KMS-11 (cell line): ENCODE results near the gene C1QTNF9B.

Experiments
- H2AFZ ChIP-seq: fragments of 200-600 bp; sonication (generic); 2 replicates; pipeline ENCODE4 v1.6.1; 2016; ENCODE audit warnings: antibody characterized with exemption, mixed run types, low read depth
- H3K27ac ChIP-seq: fragments of 200-600 bp; sonication (generic); 2 replicates; pipeline ENCODE4 v1.6.1; 2016; ENCODE audit warnings: mild to moderate bottlenecking, mixed run types
- H3K27me3 ChIP-seq: fragments of 200-600 bp; sonication (generic); 2 replicates; pipeline ENCODE4 v1.6.1; 2017; ENCODE audit warnings: mild to moderate bottlenecking, low read depth, mixed run types, moderate library complexity; ENCODE audit not compliant: insufficient read depth
- H3K36me3 ChIP-seq: fragments of 200-600 bp; sonication (generic); 2 replicates; pipeline ENCODE4 v1.6.1; 2017; ENCODE audit warnings: mild to moderate bottlenecking, mixed run types; ENCODE audit not compliant: insufficient read depth
- H3K4me1 ChIP-seq: fragments of 200-600 bp; sonication (generic); 2 replicates; pipeline ENCODE4 v1.6.1; 2016; ENCODE audit warnings: mild to moderate bottlenecking, low read depth, mixed run types; ENCODE audit not compliant: poor library complexity, severe bottlenecking
- H3K4me2 ChIP-seq: fragments of 200-600 bp; sonication (generic); 2 replicates; pipeline ENCODE4 v1.7.0; 2016; ENCODE audit warnings: mild to moderate bottlenecking, mixed run types
- H3K4me3 ChIP-seq: fragments of 200-600 bp; sonication (generic); IDR thresholded peaks from 2 replicates; pipeline ENCODE4 v1.6.1; 2017; ENCODE audit warnings: low read depth, low read length, mixed read lengths; ENCODE audit not compliant: insufficient read depth
- H3K79me2 ChIP-seq: fragments of 200-600 bp; sonication (generic); 2 replicates; pipeline ENCODE4 v1.6.1; 2016; ENCODE audit warnings: low read depth, mixed run types; ENCODE audit not compliant: insufficient read depth
- H3K9ac ChIP-seq: fragments of 200-600 bp; sonication (generic); 2 replicates; pipeline ENCODE4 v1.6.1; 2016; ENCODE audit warnings: mild to moderate bottlenecking, mixed run types
- H4K20me1 ChIP-seq: fragments of 200-600 bp; sonication (generic); 2 replicates; pipeline ENCODE4 v1.6.1; 2016; ENCODE audit warnings: mild to moderate bottlenecking, mixed run types; ENCODE audit not compliant: insufficient read depth
- TF ChIP-seq, protein P1 (sequence below): fragments of 200-600 bp; sonication (generic); conservative IDR thresholded peaks from 2 replicates; pipeline ENCODE4 v1.6.1; 2017; ENCODE audit warnings: low read depth, mild to moderate bottlenecking, antibody characterized with exemption, low read length, moderate library complexity, mixed read lengths

C1QTNF9B gene

GRCh38 chr13:23858546-23858945 lies 38.8 kb downstream of the C1QTNF9B start:
- H3K79me2 ChIP-seq: no peaks in the 10 kb centered on the region
- H3K36me3 ChIP-seq: no peaks in the 10 kb centered on the region
- peaks cover 32% of the 10 kb centered on the region for H3K4me1 ChIP-seq
- H3K4me2 ChIP-seq: no peak overlapping the region
- H2AFZ ChIP-seq: no peak overlapping the region
- no peak overlapping the region for H3K4me3 ChIP-seq
- H3K27me3 ChIP-seq: no peaks in the 10 kb centered on the region
- H4K20me1 ChIP-seq: no peaks in the 10 kb centered on the region
- H3K27ac ChIP-seq: no peak overlapping the region
- no peak overlapping the region for H3K9ac ChIP-seq
- TF ChIP-seq, protein P1, sequence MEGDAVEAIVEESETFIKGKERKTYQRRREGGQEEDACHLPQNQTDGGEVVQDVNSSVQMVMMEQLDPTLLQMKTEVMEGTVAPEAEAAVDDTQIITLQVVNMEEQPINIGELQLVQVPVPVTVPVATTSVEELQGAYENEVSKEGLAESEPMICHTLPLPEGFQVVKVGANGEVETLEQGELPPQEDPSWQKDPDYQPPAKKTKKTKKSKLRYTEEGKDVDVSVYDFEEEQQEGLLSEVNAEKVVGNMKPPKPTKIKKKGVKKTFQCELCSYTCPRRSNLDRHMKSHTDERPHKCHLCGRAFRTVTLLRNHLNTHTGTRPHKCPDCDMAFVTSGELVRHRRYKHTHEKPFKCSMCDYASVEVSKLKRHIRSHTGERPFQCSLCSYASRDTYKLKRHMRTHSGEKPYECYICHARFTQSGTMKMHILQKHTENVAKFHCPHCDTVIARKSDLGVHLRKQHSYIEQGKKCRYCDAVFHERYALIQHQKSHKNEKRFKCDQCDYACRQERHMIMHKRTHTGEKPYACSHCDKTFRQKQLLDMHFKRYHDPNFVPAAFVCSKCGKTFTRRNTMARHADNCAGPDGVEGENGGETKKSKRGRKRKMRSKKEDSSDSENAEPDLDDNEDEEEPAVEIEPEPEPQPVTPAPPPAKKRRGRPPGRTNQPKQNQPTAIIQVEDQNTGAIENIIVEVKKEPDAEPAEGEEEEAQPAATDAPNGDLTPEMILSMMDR: no peak

DNA sequence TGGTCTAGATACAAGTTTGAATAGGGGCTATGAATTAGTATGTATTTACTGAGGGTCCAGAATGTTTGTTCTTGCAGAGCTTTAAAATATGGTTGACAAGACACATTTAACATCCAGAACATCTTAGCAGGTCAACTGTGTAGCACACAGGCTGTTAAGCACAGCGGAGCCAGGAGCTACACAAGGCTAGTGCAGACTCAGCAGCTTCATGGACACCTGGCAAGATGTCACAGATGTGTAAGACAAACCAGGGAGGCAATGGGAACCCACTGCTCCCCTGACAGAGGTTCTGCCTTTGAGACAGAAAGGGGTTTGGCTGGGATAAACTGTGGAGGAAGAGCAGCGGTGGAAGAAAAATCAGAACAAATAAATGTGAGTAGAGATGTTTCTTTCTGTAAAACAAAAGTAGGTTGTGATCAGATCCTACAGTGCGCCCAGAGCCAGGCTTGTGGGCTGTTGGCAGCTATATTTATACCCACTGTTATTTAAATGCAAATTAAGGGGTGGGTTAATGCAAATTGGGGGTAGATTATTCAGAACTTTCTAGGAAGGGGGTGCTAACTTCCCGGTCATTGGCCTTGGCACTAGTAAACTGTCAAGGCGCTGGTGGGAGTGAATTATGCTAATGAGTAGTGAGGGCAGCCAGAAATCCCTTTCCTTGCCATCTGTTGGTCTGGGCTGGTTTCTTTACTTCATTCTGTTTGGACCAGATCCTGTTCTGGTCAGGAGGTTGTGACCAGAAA lies 41.1 kb downstream of the C1QTNF9B start:
- TF ChIP-seq, protein P1: no peak
- no peaks in the 10 kb centered on the region for H3K27me3 ChIP-seq
- H3K27ac ChIP-seq: peak overlapping the region; percentile 88
- no peaks in the 10 kb centered on the region for H3K36me3 ChIP-seq
- H3K79me2 ChIP-seq: no peaks in the 10 kb centered on the region
- H3K4me2 ChIP-seq: peak overlapping the region; percentile 52
- H3K4me3 ChIP-seq: no peak overlapping the region
- H3K9ac ChIP-seq: peak overlapping the region; percentile 51
- H4K20me1 ChIP-seq: no peaks in the 10 kb centered on the region
- H3K4me1 ChIP-seq: peaks cover 32% of the 10 kb centered on the region
- H2AFZ ChIP-seq: peak overlapping the region; percentile 57

DNA sequence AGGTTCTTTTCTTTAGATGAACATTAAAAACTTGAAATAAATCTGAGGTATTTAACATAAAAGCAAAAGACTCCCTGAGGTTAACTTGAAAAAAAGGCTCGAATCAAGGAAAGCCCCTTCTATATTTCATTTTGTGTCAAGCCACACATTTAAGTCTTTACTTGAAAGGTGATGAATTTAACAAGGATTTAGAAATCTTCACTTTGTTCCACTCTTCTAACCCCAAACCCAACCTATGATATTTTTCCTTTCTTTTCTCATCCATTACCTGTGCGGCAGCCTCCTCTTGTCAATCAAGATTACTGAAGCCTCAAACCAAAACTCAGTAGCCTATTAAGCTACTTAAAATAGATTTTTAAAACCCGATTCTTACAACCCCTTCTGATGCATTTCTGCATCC lies 41.9 kb downstream of the C1QTNF9B start:
- Histone ChIP-seq H3K27me3 (no peaks in the 10 kb centered on the region), H3K27ac (peak overlapping the region; percentile 88), H3K36me3 (no peaks in the 10 kb centered on the region), H2AFZ (no peak overlapping the region), H3K4me2 (peak overlapping the region; percentile 52), H3K9ac (peak overlapping the region; percentile 51; the same call in 1 of the 2 replicates), H3K4me3 (no peak overlapping the region), H3K4me1 (peaks cover 32% of the 10 kb centered on the region), H3K79me2 (no peaks in the 10 kb centered on the region), H4K20me1 (no peaks in the 10 kb centered on the region)
- TF ChIP-seq, protein P1: no peak

DNA sequence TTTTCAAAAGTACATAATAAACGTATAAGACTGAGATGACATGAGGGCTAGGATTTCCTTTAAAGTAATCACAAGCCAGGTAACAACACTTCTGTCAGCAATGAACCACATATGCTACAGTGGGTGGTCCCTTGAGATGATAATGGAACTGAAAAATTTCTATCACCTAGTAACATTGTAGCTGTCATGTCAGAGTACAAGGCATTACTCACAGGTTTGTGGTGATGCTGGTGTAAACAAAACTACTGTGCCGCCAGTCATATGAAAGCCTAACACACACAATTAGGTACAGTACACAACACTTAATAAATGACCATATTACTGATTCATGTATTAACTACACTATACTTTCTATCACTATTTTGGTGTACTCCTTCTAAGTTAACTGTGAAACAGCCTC lies 45.0 kb downstream of the C1QTNF9B start:
- TF ChIP-seq, protein P1: no peak
- Histone ChIP-seq H3K4me1 (peaks cover 32% of the 10 kb centered on the region), H3K4me2 (no peak overlapping the region), H3K36me3 (no peaks in the 10 kb centered on the region), H3K79me2 (no peaks in the 10 kb centered on the region), H3K4me3 (no peak overlapping the region), H4K20me1 (no peaks in the 10 kb centered on the region), H3K27ac (no peak overlapping the region), H2AFZ (no peak overlapping the region), H3K9ac (no peak overlapping the region), H3K27me3 (no peaks in the 10 kb centered on the region)
